ENCODE measurements around the gene ATF7. TPM values are rescaled to one million over a fixed set of nuclear protein-coding genes. Genes with fewer than 3 reads are reported as not detected.

Gene ATF7
- total RNA-seq, 2 donors from 2014 or later = 58.1 to 61.2 TPM

Other genes starting within 250 kb of the ATF7 start
- 10 to 100 TPM; 55.1 to 59.9 TPM for gene SP1, start 246.2 kb downstream of the ATF7 start, total RNA-seq
- not detected for gene AMHR2, start 202.5 kb downstream of the ATF7 start, total RNA-seq
- 100 to 1,000 TPM in 1 of 2 donors, 10 to 100 TPM in 1; 99.1 to 102 TPM for gene PRR13, start 184.6 kb downstream of the ATF7 start, total RNA-seq
- 100 to 1,000 TPM; 500 to 501 TPM for gene PCBP2, start 174.3 kb downstream of the ATF7 start, total RNA-seq
- gene MAP3K12, start 126.9 kb downstream of the ATF7 start, total RNA-seq = 10 to 100 TPM; 21.7 to 29.4 TPM
- gene TARBP2, start 125.1 kb downstream of the ATF7 start, total RNA-seq = 10 to 100 TPM; 12.8 to 16.8 TPM
- gene NPFF, start 118.9 kb downstream of the ATF7 start, total RNA-seq = not detected
- gene ATP5MC2, start 49.7 kb upstream of the ATF7 start, total RNA-seq = 100 to 1,000 TPM; 132 to 168 TPM
- 100 to 1,000 TPM; 124 to 131 TPM for gene CALCOCO1, start 101.1 kb upstream of the ATF7 start, total RNA-seq
- not detected for gene CISTR, start 125.6 kb upstream of the ATF7 start, total RNA-seq

Data from posterior vena cava (tissue), 2 donors.